OCI-LY3 (cell line): ENCODE data around the gene DLX1.

Source experiments
- H2AFZ ChIP-seq: fragments of 200-600, 300-600 bp; shearing (Covaris generic); 2 replicates; pipeline ENCODE4 v1.6.0; 2014; ENCODE audit warnings: antibody characterized with exemption, low read depth, low read length
- H3K27ac ChIP-seq: fragments of 200-600, 300-600 bp; sonication (generic); 2 replicates; pipeline ENCODE4 v1.5.1; 2014; ENCODE audit warnings: mild to moderate bottlenecking, low read length, moderate library complexity, mixed read lengths
- H3K27me3 ChIP-seq: fragments of 200-600, 300-600 bp; sonication (generic); 2 replicates; pipeline ENCODE4 v1.6.1; 2014; ENCODE audit warnings: low read depth, low read length, mixed read lengths
- H3K36me3 ChIP-seq: fragments of 200-600, 300-600 bp; sonication (generic); replicated peaks from 2 replicates; pipeline ENCODE3; 2014; ENCODE audit warnings: low read depth, low read length, mixed read lengths
- H3K4me1 ChIP-seq: fragments of 300-600, 200-600 bp; sonication (generic); 2 replicates; pipeline ENCODE4 v1.6.1; 2014; ENCODE audit warnings: low read length, mixed read lengths
- H3K4me2 ChIP-seq: fragments of 200-600, 300-600 bp; sonication (generic); 2 replicates; pipeline ENCODE4 v1.6.1; 2014; ENCODE audit warnings: low read length, mixed read lengths
- H3K4me3 ChIP-seq: fragments of 300-600, 200-600 bp; sonication (generic); 2 replicates; pipeline ENCODE4 v1.5.1; 2014; ENCODE audit warnings: antibody characterized with exemption, mild to moderate bottlenecking, low read length, moderate library complexity
- H3K79me2 ChIP-seq: fragments of 300-600, 200-600 bp; shearing (Covaris generic); 2 replicates; pipeline ENCODE4 v1.6.1; 2014; ENCODE audit warnings: mild to moderate bottlenecking, low read length, mixed read lengths
- H3K9ac ChIP-seq: fragments of 300-600, 200-600 bp; shearing (Covaris generic); 2 replicates; pipeline ENCODE4 v1.6.0; 2014; ENCODE audit warnings: mild to moderate bottlenecking, low read length, moderate library complexity
- H3K9me3 ChIP-seq: fragments of 200-600, 300-600 bp; shearing (Covaris generic); 2 replicates; pipeline ENCODE4 v1.6.1; 2014; ENCODE audit warnings: low read length, mixed read lengths; ENCODE audit not compliant: insufficient read depth
- H4K20me1 ChIP-seq: fragments of 200-600, 300-600 bp; sonication (generic); 2 replicates; pipeline ENCODE4 v1.6.1; 2016; ENCODE audit warnings: low read length, mixed read lengths; ENCODE audit not compliant: insufficient read depth
- CTCF ChIP-seq: fragments of 200-600, 300-600 bp; sonication (generic); IDR thresholded peaks from 2 replicates; pipeline ENCODE4 v1.5.1; 2014; ENCODE audit warnings: antibody characterized with exemption, low read length, low read depth
- EZH2phosphoT487 ChIP-seq: fragments of 200-600 bp; shearing (Covaris generic); IDR thresholded peaks from 2 replicates; pipeline ENCODE4 v1.6.1; 2018; ENCODE audit warnings: antibody characterized with exemption, mixed run types, low read depth

DLX1 gene

GRCh38 chr2:172073518-172073917 is 11.8 kb upstream of the DLX1 start:
- H3K27me3 ChIP-seq = no peaks in the 10 kb centered on the region

GRCh38 chr2:172074254-172074653 is 11.1 kb upstream of the DLX1 start:
- TF ChIP-seq CTCF (no peak), EZH2phosphoT487 (no peak)
- no peak overlapping the region for H2AFZ ChIP-seq
- no peaks in the 10 kb centered on the region for H3K27me3 ChIP-seq
- H3K4me3 ChIP-seq = no peak overlapping the region
- no peak overlapping the region for H3K27ac ChIP-seq
- no peak overlapping the region for H3K9ac ChIP-seq
- no peaks in the 10 kb centered on the region for H3K4me1 ChIP-seq
- no peaks in the 10 kb centered on the region for H3K9me3 ChIP-seq
- no peak overlapping the region for H3K4me2 ChIP-seq
- H3K79me2 ChIP-seq = no peaks in the 10 kb centered on the region
- H4K20me1 ChIP-seq = no peaks in the 10 kb centered on the region
- H3K36me3 ChIP-seq = no peaks in the 10 kb centered on the region

More at GRCh38 chr2:172073518-172073917, 11.8 kb upstream of the DLX1 start:
- Histone ChIP-seq H3K4me1 (no peaks in the 10 kb centered on the region), H3K4me2 (no peak overlapping the region), H3K9me3 (no peaks in the 10 kb centered on the region), H3K4me3 (no peak overlapping the region), H4K20me1 (no peaks in the 10 kb centered on the region), H2AFZ (no peak overlapping the region), H3K27ac (no peak overlapping the region), H3K79me2 (no peaks in the 10 kb centered on the region), H3K36me3 (no peaks in the 10 kb centered on the region), H3K9ac (no peak overlapping the region)
- no peak for TF ChIP-seq EZH2phosphoT487
- no peak for TF ChIP-seq CTCF

- no peak for TF ChIP-seq CTCF
- no peak for TF ChIP-seq EZH2phosphoT487
- H3K27me3 ChIP-seq = no peaks in the 10 kb centered on the region
- H3K27ac ChIP-seq = no peak overlapping the region
- no peaks in the 10 kb centered on the region for H3K9me3 ChIP-seq
- no peak overlapping the region for H3K9ac ChIP-seq
- no peaks in the 10 kb centered on the region for H4K20me1 ChIP-seq
- H3K4me3 ChIP-seq = no peak overlapping the region
- no peaks in the 10 kb centered on the region for H3K36me3 ChIP-seq
- H2AFZ ChIP-seq = no peak overlapping the region
- no peaks in the 10 kb centered on the region for H3K79me2 ChIP-seq
- no peaks in the 10 kb centered on the region for H3K4me1 ChIP-seq
- H3K4me2 ChIP-seq = no peak overlapping the region
These were observed 5.9 kb upstream of the DLX1 start for GRCh38 chr2:172079416-172079815.

GRCh38 chr2:172079838-172080640 is 5.3 kb upstream of the DLX1 start:
- Histone ChIP-seq H3K79me2 (no peaks in the 10 kb centered on the region), H4K20me1 (no peaks in the 10 kb centered on the region), H3K9ac (no peak overlapping the region), H3K36me3 (no peaks in the 10 kb centered on the region), H3K27me3 (no peaks in the 10 kb centered on the region), H2AFZ (no peak overlapping the region), H3K9me3 (no peaks in the 10 kb centered on the region), H3K27ac (no peak overlapping the region), H3K4me2 (no peak overlapping the region), H3K4me1 (no peaks in the 10 kb centered on the region), H3K4me3 (no peak overlapping the region)
- TF ChIP-seq EZH2phosphoT487 = no peak
- TF ChIP-seq CTCF = no peak
